Thyroid gland (tissue), 4 donors: ENCODE data around the gene ACKR3.

Source experiments
- CTCF ChIP-seq, 6 experiments: fragments of 200-600 bp in 3 of 6; fragments of 450-650 bp in 3 of 6; sonication (generic) in 3 of 6; IDR thresholded peaks; one replicate each; pipeline ENCODE4 v1.5.1; 2016 to 2019; ENCODE audit warnings: antibody characterized with exemption in 6 of 6, mild to moderate bottlenecking in 2 of 6, inconsistent platforms in 1 of 6, moderate library complexity in 1 of 6
- POLR2A ChIP-seq, 2 donors: fragments of 450-650 bp; IDR thresholded peaks; one replicate each; pipeline ENCODE4 v1.6.1; 2017; ENCODE audit warnings: antibody characterized with exemption in 2 of 2, mild to moderate bottlenecking in 2 of 2, moderate library complexity in 1 of 2

GRCh38 chr2:236585966-236586365 is 16.3 kb downstream of the ACKR3 start:
- TF ChIP-seq CTCF (IDR thresholded peaks at IDR 0.05) (no peak), POLR2A (IDR thresholded peaks at IDR 0.05) (no peak)
